ENCODE measurements around the gene ENO3.

The ENO3 gene

DNA sequence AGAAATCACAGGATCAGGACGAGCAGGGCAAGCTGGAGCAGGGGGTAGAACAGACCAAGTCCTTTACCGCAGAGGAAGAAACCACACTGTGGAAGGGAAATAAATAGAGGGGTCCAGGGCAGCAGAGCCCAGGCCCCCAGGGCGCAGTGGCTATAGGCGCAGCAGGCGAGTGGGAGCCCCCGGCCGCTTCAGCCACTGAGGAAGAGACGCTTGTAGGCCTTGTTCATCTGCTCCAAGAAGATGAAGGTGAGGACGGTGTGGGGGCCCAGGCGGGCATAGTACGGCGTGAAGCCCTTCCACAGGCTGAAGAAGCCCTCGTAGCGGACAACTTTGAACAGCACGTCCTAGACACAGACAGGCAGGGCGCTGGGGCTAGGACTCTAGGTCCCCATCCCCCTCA is 13.4 kb upstream of the ENO3 start:
- DNase-seq, result no peak

GRCh38 chr17:4938069-4938491 is 12.8 kb upstream of the ENO3 start:
- no peak for DNase-seq

DNA sequence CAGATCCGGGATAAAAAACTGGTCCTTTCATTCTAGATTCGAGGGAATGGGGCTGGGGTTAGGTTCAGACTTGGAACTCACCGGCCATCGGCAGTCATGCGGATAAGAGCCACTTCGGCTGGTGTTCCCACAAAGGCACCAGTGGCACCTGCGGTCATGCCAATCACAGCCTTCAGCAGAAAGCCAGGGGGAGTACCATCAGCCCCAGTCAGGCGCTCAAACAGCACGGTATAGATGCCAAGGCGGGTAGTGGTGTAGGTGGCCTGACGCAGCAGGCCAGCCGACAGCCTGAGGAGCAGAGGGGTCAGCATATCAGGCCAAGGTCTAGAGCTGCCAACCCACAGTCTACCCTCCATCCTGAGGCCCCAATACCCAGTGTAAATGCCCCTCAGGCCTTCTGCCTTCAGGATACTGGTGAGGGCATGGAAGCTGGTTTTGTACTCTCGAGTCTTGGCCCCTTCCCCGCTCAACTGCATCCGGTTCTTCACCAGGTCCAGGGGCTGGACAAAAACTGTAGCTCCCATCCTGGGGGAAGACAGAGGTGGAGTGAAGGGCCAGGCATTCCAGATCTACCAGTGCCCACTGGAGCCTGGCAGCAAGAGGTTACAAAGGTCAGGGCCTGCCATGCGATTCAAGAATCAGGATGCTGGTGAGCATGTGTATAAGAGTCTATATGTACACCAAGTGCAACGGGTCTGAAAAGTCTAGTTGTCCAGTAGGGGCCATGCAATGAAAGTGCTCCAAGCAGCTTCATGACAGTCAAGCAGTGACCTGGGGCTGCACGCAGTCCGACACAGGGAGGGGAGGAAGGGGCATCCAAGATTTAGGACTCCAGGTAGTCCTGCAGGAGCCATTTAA is 12.0 kb upstream of the ENO3 start:
- DNase-seq, result peak in 2 of 4 experiments; percentile 15 to 27

DNA sequence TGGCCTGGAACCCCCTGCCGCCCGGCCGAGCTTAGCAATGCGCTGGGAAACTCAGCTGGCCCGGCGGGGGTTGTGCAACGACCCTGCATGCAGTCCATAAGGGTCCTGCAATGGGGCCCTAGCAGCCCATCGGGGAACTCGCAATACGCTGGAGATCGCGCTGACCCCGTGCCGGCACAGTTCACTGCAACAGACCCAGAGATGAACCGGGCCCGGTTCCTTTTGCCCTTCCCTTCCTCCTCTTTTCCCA is 11.4 kb upstream of the ENO3 start:
- no peak for DNase-seq

GRCh38 chr17:4939796-4940554 is 10.9 kb upstream of the ENO3 start, which contains the start of the genes RNF167 and SLC25A11:
Gene RNF167, plus strand, starts transcription at chr17:4940268. Its CDS starts 642 bp downstream, at chr17:4940910.
Gene SLC25A11, minus strand, starts transcription at chr17:4940046. Its CDS starts 136 bp downstream, at chr17:4939910.
- DNase-seq, result peak; percentile 98 to 100 (median 100)

- DNase-seq, result peak in 2 of 4 experiments; percentile 31 to 53
These were observed 10.2 kb upstream of the ENO3 start for GRCh38 chr17:4940555-4941318.

- no peak for DNase-seq
These were observed 9.7 kb upstream of the ENO3 start for GRCh38 chr17:4941319-4941610.

GRCh38 chr17:4942760-4943508 is 8.0 kb upstream of the ENO3 start:
- no peak for DNase-seq

GRCh38 chr17:4944163-4944553 is 6.8 kb upstream of the ENO3 start:
- peak in 3 of 4 experiments; percentile 26 to 47 (median 38) for DNase-seq

DNA sequence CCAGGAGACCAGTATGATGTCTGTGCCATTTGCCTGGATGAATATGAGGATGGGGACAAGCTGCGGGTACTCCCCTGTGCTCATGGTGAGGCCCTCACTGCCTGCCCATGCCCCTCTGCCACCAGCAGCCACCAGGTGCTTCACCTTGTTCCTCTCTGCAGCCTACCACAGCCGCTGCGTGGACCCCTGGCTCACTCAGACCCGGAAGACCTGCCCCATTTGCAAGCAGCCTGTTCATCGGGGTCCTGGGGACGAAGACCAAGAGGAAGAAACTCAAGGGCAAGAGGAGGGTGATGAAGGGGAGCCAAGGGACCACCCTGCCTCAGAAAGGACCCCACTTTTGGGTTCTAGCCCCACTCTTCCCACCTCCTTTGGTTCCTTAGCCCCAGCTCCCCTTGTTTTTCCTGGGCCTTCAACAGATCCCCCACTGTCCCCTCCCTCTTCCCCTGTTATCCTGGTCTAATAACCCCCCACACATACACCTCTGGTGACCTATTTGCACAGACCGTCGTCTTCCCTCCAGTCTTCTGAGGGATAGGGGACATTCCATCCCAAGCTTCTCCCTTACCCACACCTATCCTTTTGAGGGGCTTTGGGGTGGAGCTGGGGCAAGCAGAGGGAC is 6.3 kb upstream of the ENO3 start:
- no peak for DNase-seq

- DNase-seq, result peak; percentile 86 to 92 (median 90)
These were observed 5.6 kb upstream of the ENO3 start for GRCh38 chr17:4945176-4945943.

DNA sequence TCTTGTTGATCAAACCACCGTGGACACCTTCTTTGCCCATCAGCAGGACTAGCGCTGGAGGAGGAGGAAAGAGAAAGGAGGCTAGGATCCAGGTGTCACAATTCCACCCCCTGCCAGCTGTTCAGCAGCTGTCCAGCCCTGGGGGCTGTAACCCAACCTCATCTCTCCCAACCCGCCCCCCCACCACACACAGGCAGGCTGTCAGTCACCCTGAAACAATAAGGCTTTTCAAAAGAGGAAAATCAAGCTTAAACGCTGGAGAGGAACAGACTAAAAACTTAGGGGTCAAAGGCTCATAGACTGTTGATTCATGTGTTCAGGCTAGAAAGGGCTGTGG is 5.0 kb upstream of the ENO3 start:
- DNase-seq, result no peak

GRCh38 chr17:4946312-4946976 is 4.5 kb upstream of the ENO3 start:
- peak; percentile 21 to 54 (median 40) for DNase-seq

DNA sequence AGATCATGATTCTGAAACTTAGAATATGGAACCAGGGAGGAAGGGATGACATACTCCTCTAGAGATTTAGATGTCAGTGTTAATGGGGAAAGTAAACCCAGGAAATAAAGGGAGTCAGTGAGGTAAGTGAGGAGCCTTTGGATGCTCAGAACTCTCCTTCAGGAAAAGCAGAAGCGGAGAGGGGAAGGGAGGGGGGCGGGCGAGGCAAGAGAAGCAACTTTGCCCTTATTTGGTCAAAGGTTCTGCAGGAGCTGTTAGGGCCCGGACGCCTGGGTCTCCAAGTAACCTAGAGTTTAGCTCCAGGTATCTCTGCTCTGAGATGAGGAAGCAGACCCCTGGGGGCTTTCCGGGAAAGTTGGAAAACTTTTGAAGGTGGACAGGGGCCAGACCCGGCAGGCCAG is 3.9 kb upstream of the ENO3 start:
- peak; percentile 18 to 62 (median 47) for DNase-seq

- DNase-seq, result peak; percentile 60 to 87 (median 75)
These were observed 3.3 kb upstream of the ENO3 start for GRCh38 chr17:4947411-4948165.

DNA sequence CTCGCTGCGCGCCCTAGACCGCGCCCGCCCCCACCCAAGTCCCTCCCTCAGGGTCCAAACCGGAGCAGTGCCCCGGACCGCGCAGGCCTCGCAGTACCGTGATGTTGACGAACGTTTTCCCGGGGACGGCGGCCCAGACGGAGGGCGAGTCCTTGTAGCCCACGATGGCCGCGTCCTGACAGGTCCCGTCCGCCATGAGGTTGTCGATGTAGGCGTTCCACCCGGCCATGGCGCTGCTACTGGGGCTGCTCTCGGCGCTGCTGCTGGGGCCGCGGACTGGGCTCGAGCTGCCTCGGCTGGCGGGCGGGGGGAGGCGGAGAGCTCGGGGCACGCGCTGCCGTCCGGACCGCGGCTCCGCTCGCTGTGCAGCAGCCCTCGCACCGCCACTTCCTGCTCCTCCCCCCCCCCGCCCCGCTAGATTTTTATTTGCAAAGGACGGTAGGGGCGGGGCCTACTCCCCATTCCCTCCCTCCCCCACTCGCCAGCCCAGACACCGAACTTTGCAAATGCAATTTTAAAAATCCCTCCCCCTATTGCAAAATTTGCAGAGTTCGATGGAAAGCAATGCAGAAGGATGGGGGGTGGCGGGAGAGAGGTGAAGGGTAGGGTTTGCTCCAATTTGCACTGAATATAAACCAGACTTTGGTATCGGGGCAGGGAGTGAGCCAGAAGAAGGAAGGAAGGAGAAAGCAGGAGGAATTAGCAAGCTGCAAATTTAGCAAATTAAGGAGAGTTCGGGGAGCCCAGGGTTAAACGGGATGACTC is 2.6 kb upstream of the ENO3 start, which contains the start of gene PFN1:
PFN1 (minus strand) TSS at position 365 of the 765 bp plus-strand sequence; CDS start at position 229, 136 bp downstream.
- peak; percentile 92 to 98 (median 96) for DNase-seq

DNA sequence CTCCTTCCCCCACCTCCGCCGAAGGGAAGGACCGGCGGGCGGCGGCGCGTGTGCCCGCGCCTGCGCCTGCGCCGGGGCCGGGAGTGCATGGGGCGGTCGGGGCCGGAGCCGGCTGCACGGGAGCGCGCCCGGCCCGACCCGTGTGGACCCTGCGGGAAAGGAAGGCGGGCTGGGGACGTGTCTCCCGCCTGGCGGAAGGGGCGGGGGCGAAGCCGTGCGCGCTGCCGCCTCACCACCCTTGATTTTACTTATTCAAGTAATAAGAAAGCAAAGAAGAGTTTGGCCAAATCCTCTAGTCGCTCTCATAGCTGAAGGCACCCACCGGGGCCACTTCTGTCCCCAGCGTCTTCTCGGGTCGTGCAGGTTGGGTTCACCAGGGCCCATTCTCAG is 2.0 kb upstream of the ENO3 start:
- DNase-seq, result peak; percentile 95 to 98 (median 96)

GRCh38 chr17:4949321-4950074 is 1.4 kb upstream of the ENO3 start:
- DNase-seq, result peak; percentile 77 to 92 (median 89)

All from suppressor macrophage (primary cell).